DOHH2 (cell line): ENCODE results near the gene PDPR.
"Not testable (repeated sequence)": the region's sequence is repeated elsewhere in the genome, so short reads cannot be mapped to it uniquely, and the experiment has no call there.

Experiments used
- H3F3A ChIP-seq: fragments of 200-600 bp; sonication (generic), shearing (Covaris generic); 2 replicates; pipeline ENCODE4 v1.6.0; 2016; ENCODE audit warnings: antibody characterized with exemption, mild to moderate bottlenecking; ENCODE audit not compliant: control insufficient read depth, insufficient read depth
- H3K27ac ChIP-seq: fragments of 200-600 bp; sonication (generic); 2 replicates; pipeline ENCODE4 v1.5.1; 2014; ENCODE audit warnings: low read depth, mild to moderate bottlenecking, low read length, moderate library complexity
- H3K27me3 ChIP-seq: fragments of 200-600 bp; sonication (generic); 2 replicates; pipeline ENCODE4 v1.6.1; 2014; ENCODE audit warnings: mild to moderate bottlenecking, low read length, mixed read lengths; ENCODE audit not compliant: control insufficient read depth
- H3K36me3 ChIP-seq: fragments of 200-600 bp; sonication (generic); 2 replicates; pipeline ENCODE4 v1.6.1; 2014; ENCODE audit warnings: mild to moderate bottlenecking, low read length, moderate library complexity, mixed read lengths; ENCODE audit not compliant: control insufficient read depth
- H3K4me1 ChIP-seq: fragments of 200-600 bp; sonication (generic); 2 replicates; pipeline ENCODE4 v1.6.1; 2014; ENCODE audit warnings: mild to moderate bottlenecking, low read length, mixed read lengths; ENCODE audit not compliant: control insufficient read depth
- H3K4me2 ChIP-seq: fragments of 200-600 bp; sonication (generic); 2 replicates; pipeline ENCODE4 v1.6.0; 2014; ENCODE audit warnings: mild to moderate bottlenecking, low read length, moderate library complexity
- H3K4me3 ChIP-seq: fragments of 200-600 bp; sonication (generic); 2 replicates; pipeline ENCODE4 v1.5.1; 2014; ENCODE audit warnings: mild to moderate bottlenecking, low read length, mixed read lengths
- H3K79me2 ChIP-seq: fragments of 200-600 bp; sonication (generic); 2 replicates; pipeline ENCODE4 v1.6.1; 2014; ENCODE audit warnings: mild to moderate bottlenecking, low read length, mixed read lengths; ENCODE audit not compliant: control insufficient read depth
- H3K9me2 ChIP-seq: fragments of 200-600 bp; sonication (generic); replicated peaks from 2 replicates; pipeline ENCODE4 v1.6.1; 2014; ENCODE audit warnings: mild to moderate bottlenecking, low read length, mixed read lengths; ENCODE audit not compliant: control insufficient read depth
- H3K9me3 ChIP-seq: fragments of 200-600 bp; sonication (generic); 2 replicates; pipeline ENCODE4 v1.6.1; 2014; ENCODE audit warnings: antibody characterized with exemption, low read length, mixed read lengths; ENCODE audit not compliant: control insufficient read depth, insufficient read depth
- H4K20me1 ChIP-seq: fragments of 200-600 bp; sonication (generic); 2 replicates; pipeline ENCODE4 v1.6.0; 2014; ENCODE audit warnings: low read depth, mild to moderate bottlenecking, antibody characterized with exemption, low read length, moderate library complexity; ENCODE audit not compliant: control insufficient read depth, insufficient read depth

Gene PDPR

GRCh38 chr16:70113982-70114826, at the start of gene PDPR:
PDPR (plus strand) TSS chr16:70114332; CDS start chr16:70120493, 6,161 bp downstream.
- not testable (repeated sequence) for H3F3A ChIP-seq, H3K9me3 ChIP-seq, H3K9me2 ChIP-seq, H3K27me3 ChIP-seq, H4K20me1 ChIP-seq, H3K4me1 ChIP-seq, H3K36me3 ChIP-seq
- Histone ChIP-seq H3K27ac (peak within 1 kb of the TSS; percentile 35), H3K4me2 (peak within 1 kb of the TSS; percentile 70), H3K79me2 (peaks cover 36% of the 10 kb centered on the region), H3K4me3 (peak within 1 kb of the TSS; percentile 93)

- peak overlapping the region; percentile 74 for H3K4me3 ChIP-seq
- H3F3A ChIP-seq, H3K27ac ChIP-seq, H4K20me1 ChIP-seq, H3K27me3 ChIP-seq, H3K36me3 ChIP-seq, H3K9me3 ChIP-seq, H3K9me2 ChIP-seq: not testable (repeated sequence)
- H3K4me2 ChIP-seq: peak overlapping the region; percentile 77
- peaks cover 19% of the 10 kb centered on the region for H3K4me1 ChIP-seq
- H3K79me2 ChIP-seq: peaks cover 14% of the 10 kb centered on the region
Measured at GRCh38 chr16:70064841-70065370, 49.2 kb upstream of the PDPR start.

GRCh38 chr16:70065376-70065745, 48.8 kb upstream of the PDPR start:
- peaks cover 14% of the 10 kb centered on the region for H3K79me2 ChIP-seq
- peak overlapping the region; percentile 77 for H3K4me2 ChIP-seq
- not testable (repeated sequence) for H3K36me3 ChIP-seq, H3F3A ChIP-seq, H3K9me2 ChIP-seq, H3K27me3 ChIP-seq, H4K20me1 ChIP-seq, H3K9me3 ChIP-seq, H3K27ac ChIP-seq
- H3K4me1 ChIP-seq: peaks cover 19% of the 10 kb centered on the region
- H3K4me3 ChIP-seq: peak overlapping the region; percentile 74

GRCh38 chr16:70065746-70066658, 48.1 kb upstream of the PDPR start:
- not testable (repeated sequence) for H3K9me3 ChIP-seq, H4K20me1 ChIP-seq, H3K9me2 ChIP-seq, H3F3A ChIP-seq, H3K27me3 ChIP-seq, H3K27ac ChIP-seq, H3K36me3 ChIP-seq
- Histone ChIP-seq H3K4me2 (peak overlapping the region; percentile 77), H3K4me3 (peak overlapping the region; percentile 74), H3K79me2 (peaks cover 14% of the 10 kb centered on the region), H3K4me1 (peaks cover 19% of the 10 kb centered on the region)

- not testable (repeated sequence) for H3K27ac ChIP-seq, H3K36me3 ChIP-seq, H3K9me3 ChIP-seq, H4K20me1 ChIP-seq, H3K9me2 ChIP-seq, H3K27me3 ChIP-seq, H3F3A ChIP-seq
- Histone ChIP-seq H3K4me2 (peak overlapping the region; percentile 48), H3K4me3 (peak overlapping the region; percentile 48), H3K4me1 (peaks cover 17% of the 10 kb centered on the region), H3K79me2 (peaks cover 11% of the 10 kb centered on the region)
Measured at GRCh38 chr16:70066751-70067150, 47.4 kb upstream of the PDPR start.

GRCh38 chr16:70079081-70079480, 35.1 kb upstream of the PDPR start:
- H3K27me3 ChIP-seq, H3K4me3 ChIP-seq, H3K4me1 ChIP-seq, H3K9me2 ChIP-seq, H3K27ac ChIP-seq, H4K20me1 ChIP-seq, H3K79me2 ChIP-seq, H3K9me3 ChIP-seq, H3F3A ChIP-seq, H3K4me2 ChIP-seq, H3K36me3 ChIP-seq: not testable (repeated sequence)

GRCh38 chr16:70081219-70081618, 32.9 kb upstream of the PDPR start:
- not testable (repeated sequence) for H3K4me2 ChIP-seq, H3K79me2 ChIP-seq, H3K36me3 ChIP-seq, H3F3A ChIP-seq, H3K27ac ChIP-seq, H4K20me1 ChIP-seq, H3K4me1 ChIP-seq, H3K9me2 ChIP-seq, H3K9me3 ChIP-seq, H3K4me3 ChIP-seq, H3K27me3 ChIP-seq

GRCh38 chr16:70083931-70084330, 30.2 kb upstream of the PDPR start:
- H3K9me3 ChIP-seq, H3K4me1 ChIP-seq, H3K36me3 ChIP-seq: not testable (repeated sequence)

More at GRCh38 chr16:70083931-70084330, 30.2 kb upstream of the PDPR start:
- not testable (repeated sequence) for H3K4me2 ChIP-seq, H4K20me1 ChIP-seq, H3K27me3 ChIP-seq, H3K27ac ChIP-seq, H3K9me2 ChIP-seq, H3K79me2 ChIP-seq, H3K4me3 ChIP-seq, H3F3A ChIP-seq
